ENCODE results near the gene CRYGC. TPM values are rescaled to one million over a fixed set of nuclear protein-coding genes. Genes with fewer than 3 reads are reported as not detected.
"Not testable (repeated sequence)": the region's sequence is repeated elsewhere in the genome, so short reads cannot be mapped to it uniquely, and the experiment has no call there.

The CRYGC gene
- total and polyA plus RNA-seq, 9 donors = not detected

DNA sequence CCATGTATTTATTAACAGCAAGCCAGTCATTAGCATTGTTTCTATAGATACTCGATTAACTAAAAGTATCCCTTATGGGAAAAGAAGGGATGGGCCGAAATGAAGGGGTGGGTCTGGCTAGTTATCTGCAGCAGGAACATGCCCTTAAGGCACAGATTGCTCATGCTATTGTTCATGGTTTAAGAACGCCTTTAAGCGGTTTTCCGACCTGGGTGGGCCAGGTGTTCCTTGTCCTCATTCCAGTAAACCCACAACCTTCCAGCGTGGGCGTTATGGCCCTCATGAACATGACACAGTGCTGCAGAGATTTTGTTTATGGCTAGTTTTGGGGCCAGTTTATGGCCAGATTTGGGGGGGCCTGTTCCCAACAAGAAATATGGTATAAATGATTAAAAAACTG, 8.7 kb upstream of the CRYGC start:
- not testable (repeated sequence) for H3K36me3 ChIP-seq (ENCODE audit: control insufficient read depth, insufficient read depth, low read length); H3K4me3 ChIP-seq (ENCODE audit: low read length); DNase-seq; H3K27ac ChIP-seq (ENCODE audit: low read length); H3K4me1 ChIP-seq (ENCODE audit: control insufficient read depth, insufficient read depth, low read length); H3K9me3 ChIP-seq (replicated peaks; ENCODE audit: control insufficient read depth, low read depth, low read length); H3K27me3 ChIP-seq (ENCODE audit: control insufficient read depth, insufficient read depth, low read length)
- 90% methylated on average over 4 of the region's 7 CpGs for WGBS (ENCODE audit: insufficient coverage)

DNA sequence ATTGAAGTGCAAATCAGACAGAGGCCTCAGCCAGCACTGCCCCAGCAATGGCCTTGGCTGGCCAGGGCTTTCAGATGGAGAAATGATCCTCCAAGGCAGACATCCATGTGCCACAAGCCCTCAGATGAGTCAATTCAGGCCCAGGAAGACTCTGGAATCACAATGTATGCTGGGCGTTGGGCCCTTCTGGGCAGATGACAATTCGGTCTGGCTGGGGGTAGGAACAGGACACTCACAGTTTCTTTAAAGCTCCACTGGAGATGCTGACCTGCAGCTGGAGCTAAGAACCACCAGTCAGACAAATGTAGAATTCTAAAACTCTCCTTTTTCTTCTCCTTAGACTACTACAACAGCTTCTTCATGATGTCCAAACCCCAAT, 7.1 kb upstream of the CRYGC start:
- no peaks in the 10 kb centered on the region for H3K36me3 ChIP-seq (ENCODE audit: control insufficient read depth, insufficient read depth, low read length)
- no peak overlapping the region for H3K4me3 ChIP-seq (ENCODE audit: low read length)
- no peak overlapping the region for H3K27ac ChIP-seq (ENCODE audit: low read length)
- H3K27me3 ChIP-seq (ENCODE audit: control insufficient read depth, insufficient read depth, low read length) = no peaks in the 10 kb centered on the region
- 76% methylated on average over 2 of the region's 2 CpGs for WGBS (ENCODE audit: insufficient coverage)
- H3K4me1 ChIP-seq (ENCODE audit: control insufficient read depth, insufficient read depth, low read length) = no peaks in the 10 kb centered on the region
- DNase-seq = no peak
- no peaks in the 10 kb centered on the region for H3K9me3 ChIP-seq (replicated peaks; ENCODE audit: control insufficient read depth, low read depth, low read length)

DNA sequence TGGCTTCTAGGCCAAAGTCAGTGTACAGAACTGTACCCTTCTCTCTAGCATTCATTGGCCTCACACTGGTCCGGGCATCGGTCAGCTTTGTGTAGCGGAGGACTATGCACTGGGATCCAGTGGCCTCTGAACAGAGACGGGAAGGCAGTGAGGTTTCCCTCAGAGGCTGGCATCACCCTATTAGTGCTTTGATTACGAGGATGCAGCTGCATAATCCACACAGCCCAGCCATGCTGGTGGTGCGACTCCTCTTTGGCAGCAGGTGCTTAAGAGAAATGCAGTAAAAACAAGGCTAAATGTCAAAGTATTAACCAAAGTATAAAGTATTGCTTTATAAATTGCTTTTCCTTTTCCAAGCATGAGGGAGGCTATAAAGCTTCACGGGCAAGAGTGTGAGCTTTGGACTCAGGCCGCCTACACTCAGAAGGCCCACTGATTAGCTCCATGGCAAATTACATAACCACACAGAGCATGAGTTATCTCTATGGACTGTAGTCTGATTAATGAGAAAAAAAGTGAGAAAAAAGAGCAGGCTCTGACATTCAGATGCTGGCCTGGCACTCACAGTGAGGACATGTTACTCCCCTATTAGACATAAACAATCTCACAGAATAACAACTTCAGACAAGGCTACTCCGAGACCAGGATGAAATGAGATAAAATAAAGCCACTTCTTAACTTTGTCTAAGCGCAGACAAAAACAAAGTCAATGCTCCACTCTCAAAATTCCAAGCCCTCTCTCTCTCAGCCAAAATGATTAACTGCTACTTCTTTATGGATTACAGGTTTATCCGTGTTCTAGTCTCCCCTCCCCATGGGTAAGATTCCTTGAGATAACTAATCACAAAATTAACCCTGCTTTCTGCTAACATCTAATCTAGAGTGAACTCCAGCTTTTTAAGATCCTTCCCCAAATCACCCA, 6.4 kb upstream of the CRYGC start:
- no peaks in the 10 kb centered on the region for H3K36me3 ChIP-seq (ENCODE audit: control insufficient read depth, insufficient read depth, low read length)
- H3K4me1 ChIP-seq (ENCODE audit: control insufficient read depth, insufficient read depth, low read length) = no peaks in the 10 kb centered on the region
- no peak overlapping the region for H3K4me3 ChIP-seq (ENCODE audit: low read length)
- H3K27me3 ChIP-seq (ENCODE audit: control insufficient read depth, insufficient read depth, low read length) = no peaks in the 10 kb centered on the region
- H3K27ac ChIP-seq (ENCODE audit: low read length) = no peak overlapping the region
- no peak for DNase-seq
- 80% methylated on average over 6 of the region's 11 CpGs for WGBS (ENCODE audit: insufficient coverage)
- H3K9me3 ChIP-seq (replicated peaks; ENCODE audit: control insufficient read depth, low read depth, low read length) = no peaks in the 10 kb centered on the region

DNA sequence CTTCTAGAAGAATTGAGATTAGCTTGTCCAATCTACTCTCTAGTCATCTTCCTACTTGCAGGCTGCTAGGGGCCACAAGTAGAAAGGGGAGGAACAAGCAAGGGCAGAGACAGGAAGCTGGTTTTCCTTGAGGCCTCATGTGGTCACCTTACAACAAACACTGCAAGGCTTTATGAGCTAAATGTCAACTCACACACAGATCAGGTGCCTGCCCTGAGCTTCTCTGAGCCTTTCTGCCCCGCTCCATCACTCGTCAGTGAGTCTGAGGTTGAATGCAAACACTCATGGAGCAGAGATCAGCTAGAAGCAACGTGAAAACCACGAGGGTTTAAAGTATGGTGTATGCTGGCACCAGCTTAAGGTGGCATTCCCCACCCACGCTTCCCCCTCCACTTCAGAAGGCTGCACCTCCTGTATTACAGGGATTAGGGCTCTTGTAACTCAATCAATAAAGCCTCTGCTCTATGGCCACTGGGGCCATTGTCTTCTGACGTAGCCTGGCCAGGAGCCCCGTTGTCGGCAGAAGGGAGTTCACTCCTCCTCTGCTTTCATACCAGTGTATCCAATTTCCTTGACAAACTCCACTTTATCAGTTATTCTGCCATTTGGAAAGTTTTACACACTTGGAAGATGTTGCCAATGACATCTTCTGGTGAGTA, 5.4 kb upstream of the CRYGC start:
- Histone ChIP-seq H3K4me1 (ENCODE audit: control insufficient read depth, insufficient read depth, low read length) (no peaks in the 10 kb centered on the region), H3K36me3 (ENCODE audit: control insufficient read depth, insufficient read depth, low read length) (no peaks in the 10 kb centered on the region), H3K9me3 (replicated peaks; ENCODE audit: control insufficient read depth, low read depth, low read length) (no peaks in the 10 kb centered on the region), H3K27me3 (ENCODE audit: control insufficient read depth, insufficient read depth, low read length) (no peaks in the 10 kb centered on the region), H3K27ac (ENCODE audit: low read length) (no peak overlapping the region), H3K4me3 (ENCODE audit: low read length) (no peak overlapping the region)
- no peak for DNase-seq
- 57% methylated on average over 6 of the region's 8 CpGs for WGBS (ENCODE audit: insufficient coverage)

DNA sequence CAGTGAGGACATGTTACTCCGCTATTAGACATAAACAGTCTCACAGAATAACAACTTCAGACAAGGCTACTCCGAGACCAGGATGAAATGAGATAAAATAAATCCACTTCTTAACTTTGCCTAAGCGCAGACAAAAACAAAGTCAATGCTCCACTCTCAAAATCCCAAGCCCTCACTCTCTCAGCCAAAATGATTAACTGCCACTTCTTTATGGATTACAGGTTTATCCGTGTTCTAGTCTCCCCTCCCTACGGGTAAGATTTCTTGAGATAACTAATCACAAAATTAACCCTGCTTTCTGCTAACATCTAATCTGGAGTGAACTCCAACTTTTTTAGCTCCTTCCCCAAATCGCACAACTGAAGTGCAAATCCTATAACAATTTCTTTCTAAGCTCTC, 1.1 kb upstream of the CRYGC start:
- WGBS (ENCODE audit: insufficient coverage) = 55% methylated on average over 4 of the region's 6 CpGs
- Histone ChIP-seq H3K27me3 (ENCODE audit: control insufficient read depth, insufficient read depth, low read length) (peaks cover 3% of the 10 kb centered on the region), H3K9me3 (replicated peaks; ENCODE audit: control insufficient read depth, low read depth, low read length) (no peaks in the 10 kb centered on the region), H3K36me3 (ENCODE audit: control insufficient read depth, insufficient read depth, low read length) (no peaks in the 10 kb centered on the region), H3K27ac (ENCODE audit: low read length) (no peak overlapping the region), H3K4me1 (ENCODE audit: control insufficient read depth, insufficient read depth, low read length) (no peaks in the 10 kb centered on the region), H3K4me3 (ENCODE audit: low read length) (no peak overlapping the region)
- no peak for DNase-seq

DNA sequence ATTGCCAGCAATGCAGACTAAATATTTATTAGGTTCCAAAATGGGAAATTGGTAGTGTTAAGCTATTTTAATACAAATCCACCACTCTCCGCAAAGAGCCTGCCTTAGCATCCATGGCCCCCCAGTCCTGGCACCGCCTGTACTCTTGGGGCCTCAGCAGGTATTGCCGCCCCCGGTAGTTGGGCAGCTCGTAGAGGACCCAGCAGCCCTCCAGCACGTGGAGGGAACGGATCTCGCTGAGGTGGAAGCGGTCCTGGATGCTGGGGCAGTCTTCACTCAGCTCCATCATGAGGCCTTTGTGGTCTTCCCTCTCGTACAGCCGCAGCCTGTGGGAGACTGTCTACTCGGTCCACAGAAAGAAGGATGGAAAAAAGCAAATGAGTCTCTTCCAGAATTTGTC, 1.5 kb downstream of the CRYGC start:
- no peak for DNase-seq
- H3K4me1 ChIP-seq (ENCODE audit: control insufficient read depth, insufficient read depth, low read length) = no peaks in the 10 kb centered on the region
- no peaks in the 10 kb centered on the region for H3K9me3 ChIP-seq (replicated peaks; ENCODE audit: control insufficient read depth, low read depth, low read length)
- 86% methylated on average over 11 of the region's 12 CpGs for WGBS (ENCODE audit: insufficient coverage)
- H3K36me3 ChIP-seq (ENCODE audit: control insufficient read depth, insufficient read depth, low read length) = no peaks in the 10 kb centered on the region
- H3K4me3 ChIP-seq (ENCODE audit: low read length) = no peak overlapping the region
- peaks cover 7% of the 10 kb centered on the region for H3K27me3 ChIP-seq (ENCODE audit: control insufficient read depth, insufficient read depth, low read length)
- no peak overlapping the region for H3K27ac ChIP-seq (ENCODE audit: low read length)

DNA sequence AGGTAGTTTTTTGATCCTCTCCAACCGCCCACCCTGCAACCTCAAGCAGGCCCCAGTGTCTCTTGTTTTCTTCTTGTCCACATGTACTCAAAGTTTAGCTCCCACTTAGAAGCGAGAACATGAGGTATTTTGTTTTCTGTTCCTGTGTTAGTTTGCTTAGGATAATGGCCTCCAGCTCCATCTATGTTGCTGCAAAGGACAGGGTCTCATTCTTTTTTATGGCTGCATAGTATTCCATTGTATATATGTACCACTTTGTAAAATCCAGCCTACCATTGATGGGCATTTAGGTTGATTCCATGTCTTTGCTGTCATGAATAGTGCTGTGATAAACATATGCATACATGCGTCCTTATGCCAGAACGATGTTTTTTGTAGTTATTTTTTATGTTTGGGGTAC, 2.5 kb downstream of the CRYGC start:
- H3K4me1 ChIP-seq (ENCODE audit: control insufficient read depth, insufficient read depth, low read length) = no peaks in the 10 kb centered on the region
- no CpG with 5 or more reads among the region's 4 CpGs for WGBS (ENCODE audit: insufficient coverage)
- H3K36me3 ChIP-seq (ENCODE audit: control insufficient read depth, insufficient read depth, low read length) = no peaks in the 10 kb centered on the region
- H3K27ac ChIP-seq (ENCODE audit: low read length) = no peak overlapping the region
- H3K9me3 ChIP-seq (replicated peaks; ENCODE audit: control insufficient read depth, low read depth, low read length) = no peaks in the 10 kb centered on the region
- DNase-seq = no peak
- H3K27me3 ChIP-seq (ENCODE audit: control insufficient read depth, insufficient read depth, low read length) = peaks cover 7% of the 10 kb centered on the region
- no peak overlapping the region for H3K4me3 ChIP-seq (ENCODE audit: low read length)

DNA sequence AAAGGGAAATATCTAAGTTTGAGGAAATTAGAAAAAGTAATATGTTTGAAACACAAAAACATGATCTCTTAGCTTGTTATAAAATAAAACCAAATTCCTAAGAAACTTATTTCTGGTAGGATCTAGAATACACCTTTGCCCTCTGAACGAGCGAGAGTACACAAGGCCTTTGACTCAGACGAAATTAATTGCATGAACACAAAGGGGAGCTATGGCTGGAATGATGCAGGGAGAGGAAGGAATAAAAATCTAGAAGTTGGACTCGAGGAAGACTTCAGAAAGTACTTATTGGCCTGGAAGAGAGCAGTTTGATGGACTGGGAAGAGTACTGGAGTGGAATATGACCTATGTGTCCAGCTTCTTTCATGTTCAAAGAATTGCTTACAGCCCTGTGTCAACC, 4.4 kb downstream of the CRYGC start:
- Histone ChIP-seq H3K4me1 (ENCODE audit: control insufficient read depth, insufficient read depth, low read length) (no peaks in the 10 kb centered on the region), H3K4me3 (ENCODE audit: low read length) (no peak overlapping the region), H3K9me3 (replicated peaks; ENCODE audit: control insufficient read depth, low read depth, low read length) (no peaks in the 10 kb centered on the region), H3K36me3 (ENCODE audit: control insufficient read depth, insufficient read depth, low read length) (no peaks in the 10 kb centered on the region), H3K27me3 (ENCODE audit: control insufficient read depth, insufficient read depth, low read length) (peaks cover 7% of the 10 kb centered on the region), H3K27ac (ENCODE audit: low read length) (no peak overlapping the region)
- WGBS (ENCODE audit: insufficient coverage) = 83% methylated on average over 4 of the region's 4 CpGs
- no peak for DNase-seq

DNA sequence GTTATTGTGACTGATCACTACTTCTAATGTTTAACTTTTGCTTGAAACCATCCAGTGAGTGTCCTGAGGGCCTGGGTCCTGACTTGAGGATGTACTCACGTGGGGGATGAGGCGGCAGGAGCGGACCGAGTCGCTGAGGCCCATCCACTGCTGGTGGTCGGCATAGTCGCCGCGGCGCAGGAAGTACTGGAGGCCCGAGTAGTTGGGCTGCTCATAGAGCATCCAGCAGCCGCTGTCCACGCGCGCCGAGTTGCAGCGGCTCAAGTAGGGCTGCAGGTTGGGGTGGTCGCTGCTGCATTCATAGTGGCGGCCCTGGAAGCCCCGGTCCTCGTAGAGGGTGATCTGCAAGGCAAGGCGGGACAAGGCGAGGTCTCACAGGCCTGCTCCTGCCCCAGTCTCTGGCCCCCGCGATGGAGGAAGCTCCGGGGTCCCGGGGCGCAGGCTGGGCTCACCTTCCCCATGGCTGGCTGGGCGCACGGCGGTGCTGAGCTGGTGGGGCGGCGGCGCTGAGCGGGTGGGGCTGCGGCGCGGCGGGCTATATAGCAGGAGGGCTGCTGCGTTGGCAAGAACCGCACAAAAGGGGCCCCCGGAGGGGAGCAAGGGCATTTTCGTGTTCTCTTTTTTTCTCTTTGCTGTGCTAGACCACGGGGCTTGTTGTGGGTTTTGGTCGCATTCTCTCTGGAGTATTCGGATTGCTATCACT, 5.5 kb downstream of the CRYGC start, which contains the start of gene CRYGD:
CRYGD (minus strand) TSS at position 512 of the 703 bp plus-strand sequence; CDS start at position 461, 51 bp downstream.
- H3K27me3 ChIP-seq (ENCODE audit: control insufficient read depth, insufficient read depth, low read length); H3K36me3 ChIP-seq (ENCODE audit: control insufficient read depth, insufficient read depth, low read length); H3K4me1 ChIP-seq (ENCODE audit: control insufficient read depth, insufficient read depth, low read length); H3K9me3 ChIP-seq (replicated peaks; ENCODE audit: control insufficient read depth, low read depth, low read length); H3K4me3 ChIP-seq (ENCODE audit: low read length); H3K27ac ChIP-seq (ENCODE audit: low read length); DNase-seq: not testable (repeated sequence)
- WGBS (ENCODE audit: insufficient coverage) = 6% methylated on average over 34 of the region's 46 CpGs

DNA sequence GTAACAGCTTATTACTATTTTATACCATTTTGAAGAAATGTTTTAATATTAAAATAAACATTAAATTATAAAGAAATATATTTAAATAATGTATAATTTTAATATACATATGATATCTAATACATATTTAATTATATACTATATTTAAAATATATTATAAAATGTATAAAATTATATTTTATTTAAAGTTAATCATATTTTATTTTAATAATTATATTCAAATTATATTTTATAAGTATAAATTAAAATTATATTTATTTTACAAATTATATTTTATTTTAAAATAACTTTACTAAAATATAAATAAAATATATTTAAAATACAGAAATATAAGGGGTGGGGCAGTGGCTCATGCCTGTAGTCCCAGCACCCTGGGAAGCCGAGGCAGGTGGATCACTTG, 7.4 kb downstream of the CRYGC start:
- Histone ChIP-seq H3K27ac (ENCODE audit: low read length) (no peak overlapping the region), H3K9me3 (replicated peaks; ENCODE audit: control insufficient read depth, low read depth, low read length) (no peaks in the 10 kb centered on the region), H3K4me1 (ENCODE audit: control insufficient read depth, insufficient read depth, low read length) (no peaks in the 10 kb centered on the region), H3K27me3 (ENCODE audit: control insufficient read depth, insufficient read depth, low read length) (peaks cover 7% of the 10 kb centered on the region), H3K36me3 (ENCODE audit: control insufficient read depth, insufficient read depth, low read length) (no peaks in the 10 kb centered on the region), H3K4me3 (ENCODE audit: low read length) (no peak overlapping the region)
- DNase-seq = no peak
- no CpG with 5 or more reads among the region's 1 CpG for WGBS (ENCODE audit: insufficient coverage)

All from muscle of leg (tissue), 11 donors.